NCI-H187 treated with DMSO at 0.1 percent for 48 hours (cell line): Measurements from ENCODE around the gene ANKRD11.

Source experiments
- DNase-seq: peaks from one replicate; lab custom pipeline; 2025; lab: John Stamatoyannopoulos, UW

ANKRD11 gene

DNA sequence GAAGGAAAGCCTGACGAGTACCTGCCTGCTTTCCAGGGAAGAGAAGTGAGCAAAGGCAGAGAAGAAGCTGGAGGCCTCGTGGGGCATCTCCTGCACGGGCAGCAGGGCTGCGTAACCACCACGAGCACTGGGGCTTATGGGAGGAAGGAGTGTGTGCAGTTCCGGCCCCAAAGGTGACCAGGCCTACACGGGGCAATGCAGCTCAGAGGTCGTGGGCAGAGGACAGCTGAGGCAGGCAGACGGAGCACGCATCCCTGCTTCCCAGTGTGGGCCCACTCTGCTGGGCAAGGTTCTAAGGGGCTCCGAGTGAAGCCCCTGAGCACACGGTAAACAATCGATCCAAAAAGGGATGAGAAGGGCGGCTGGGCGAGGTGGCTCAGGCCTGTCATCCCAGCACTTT, 109.7 kb downstream of the ANKRD11 start:
- no peak for DNase-seq

- no peak for DNase-seq
These were observed 111.2 kb downstream of the ANKRD11 start for GRCh38 chr16:89378947-89379771.

GRCh38 chr16:89377453-89377848, 112.9 kb downstream of the ANKRD11 start:
- no peak for DNase-seq

GRCh38 chr16:89376812-89377452, 113.4 kb downstream of the ANKRD11 start:
- DNase-seq: no peak

- DNase-seq: no peak
These were observed 114.7 kb downstream of the ANKRD11 start for GRCh38 chr16:89375686-89376085.

DNA sequence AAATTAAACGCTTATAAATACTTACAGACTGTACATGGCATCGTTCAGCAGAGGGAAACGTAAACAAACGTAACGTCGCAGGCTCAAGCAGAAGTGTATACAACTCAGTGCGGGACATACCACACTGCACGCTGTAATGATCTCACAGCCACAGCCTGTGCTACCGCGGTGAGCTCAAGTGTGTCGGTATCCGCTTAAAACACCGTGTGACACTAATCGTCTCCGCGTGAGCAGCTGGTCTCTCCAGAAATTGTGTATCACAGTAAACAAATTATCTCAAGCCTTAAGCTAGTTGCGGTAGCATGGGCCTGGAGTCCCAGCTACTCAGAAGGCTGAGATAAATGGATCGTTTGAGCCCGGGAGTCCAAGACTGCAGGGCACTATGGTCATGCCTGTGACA, 115.3 kb downstream of the ANKRD11 start:
- DNase-seq: no peak

DNA sequence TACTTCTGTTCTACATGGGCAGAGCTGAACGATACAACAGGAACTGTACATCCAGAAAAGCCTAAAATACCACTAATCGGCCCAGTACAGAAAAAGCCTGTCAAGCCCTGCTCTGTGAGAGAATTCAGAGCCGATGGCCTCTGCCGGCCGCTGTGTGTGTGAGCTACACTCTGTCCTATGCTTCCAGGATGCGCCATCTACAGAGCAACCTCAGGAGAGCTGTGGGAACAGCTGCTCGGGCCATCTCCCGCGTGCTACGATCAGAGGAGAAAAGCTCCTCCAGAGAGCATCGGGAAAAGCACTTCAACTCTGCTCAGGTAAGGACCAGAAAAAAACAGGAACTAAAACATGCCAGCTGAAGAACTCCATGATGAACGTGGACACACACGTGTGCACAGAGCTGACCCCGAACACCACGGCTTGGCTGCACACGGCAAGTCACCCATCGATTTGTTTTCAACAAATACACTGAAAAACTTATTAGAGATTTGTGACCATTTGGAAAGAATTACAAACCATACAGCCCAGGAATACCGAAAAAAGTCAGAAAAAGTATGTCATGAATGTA, 115.9 kb downstream of the ANKRD11 start:
- no peak for DNase-seq

DNA sequence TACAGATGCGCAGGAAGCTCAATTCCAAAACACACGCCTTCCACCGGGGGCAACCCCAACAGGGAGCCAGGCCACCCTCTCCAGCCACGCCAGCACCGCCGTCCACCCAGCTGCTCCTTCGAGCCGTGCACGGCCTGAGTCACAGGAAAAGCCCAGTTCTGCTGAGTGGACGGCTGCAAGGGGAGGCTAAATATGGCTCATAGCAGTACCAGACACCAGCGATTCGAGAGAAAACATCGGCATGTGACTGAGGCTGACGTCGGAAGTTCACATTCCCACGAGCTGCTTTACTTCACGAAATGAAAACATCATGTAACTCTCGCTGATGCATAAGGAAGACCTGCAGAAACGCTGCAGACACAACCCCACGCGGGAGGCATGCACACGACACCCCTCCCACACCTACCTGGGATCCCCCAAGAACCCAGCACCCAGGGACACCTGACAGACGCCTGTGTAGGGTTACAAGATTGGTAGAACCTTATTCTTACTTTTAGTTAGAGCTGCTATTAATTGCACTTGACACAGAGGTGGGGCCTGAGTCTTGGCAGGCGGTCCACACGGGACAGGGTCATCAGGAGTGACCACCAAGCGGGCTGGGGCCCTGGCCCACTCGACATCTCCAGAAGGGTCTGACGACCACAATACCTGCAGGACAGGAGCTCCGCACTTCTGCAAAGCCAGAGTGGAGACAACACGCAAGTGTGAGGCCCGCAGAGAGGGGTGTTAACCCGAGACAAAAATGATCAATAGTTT, 116.8 kb downstream of the ANKRD11 start:
- no peak for DNase-seq

DNA sequence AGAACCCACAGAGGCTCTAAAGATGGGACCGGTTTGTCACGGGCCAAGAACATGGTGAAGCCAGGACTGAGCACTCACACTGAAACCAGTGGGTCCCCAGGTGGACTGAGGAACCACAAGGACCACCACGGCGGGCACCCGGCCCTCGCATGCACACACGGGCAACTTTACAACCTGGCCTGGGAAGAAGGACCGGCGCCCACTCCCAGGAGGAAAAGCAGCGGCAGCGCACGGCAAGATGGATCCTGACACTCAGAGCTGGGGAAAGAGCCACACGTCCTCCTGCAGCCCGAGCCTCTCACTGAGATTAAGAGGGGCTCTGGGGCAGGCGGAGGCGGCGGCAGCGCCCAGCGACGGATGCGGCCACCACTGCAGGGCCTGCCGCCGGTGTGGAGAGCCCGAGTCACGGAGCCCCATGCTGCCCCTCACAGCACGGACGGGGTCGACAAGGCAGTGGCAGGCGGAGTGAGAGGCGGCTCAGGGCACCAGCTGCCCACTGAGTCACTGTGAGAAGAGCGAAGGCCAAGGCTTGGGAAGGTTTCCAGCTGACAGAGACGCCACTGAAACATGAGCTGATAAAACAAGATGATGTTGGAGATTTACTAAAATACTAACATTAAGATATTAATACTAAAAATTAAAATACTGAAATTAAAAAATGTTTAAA, 118.3 kb downstream of the ANKRD11 start:
- DNase-seq: no peak

DNA sequence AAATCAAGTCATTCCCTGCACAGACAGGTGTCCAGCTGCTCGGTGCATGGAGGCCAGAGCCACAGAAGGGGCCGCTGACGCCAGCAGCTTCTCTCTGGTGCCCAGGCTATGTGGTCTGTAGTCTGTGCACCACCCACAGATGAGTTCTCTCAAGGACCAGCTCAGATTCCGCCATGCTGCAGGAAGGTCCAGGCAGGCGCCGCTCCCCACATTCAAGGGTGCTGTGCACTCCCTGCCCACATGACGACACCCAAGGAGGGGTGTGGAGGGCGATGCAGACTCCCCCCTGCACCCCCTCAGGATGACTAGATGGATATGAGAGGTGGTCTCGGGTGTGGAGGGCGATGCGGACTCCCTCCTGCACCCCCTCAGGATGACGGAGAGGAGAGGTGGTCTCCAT, 119.0 kb downstream of the ANKRD11 start:
- no peak for DNase-seq

DNA sequence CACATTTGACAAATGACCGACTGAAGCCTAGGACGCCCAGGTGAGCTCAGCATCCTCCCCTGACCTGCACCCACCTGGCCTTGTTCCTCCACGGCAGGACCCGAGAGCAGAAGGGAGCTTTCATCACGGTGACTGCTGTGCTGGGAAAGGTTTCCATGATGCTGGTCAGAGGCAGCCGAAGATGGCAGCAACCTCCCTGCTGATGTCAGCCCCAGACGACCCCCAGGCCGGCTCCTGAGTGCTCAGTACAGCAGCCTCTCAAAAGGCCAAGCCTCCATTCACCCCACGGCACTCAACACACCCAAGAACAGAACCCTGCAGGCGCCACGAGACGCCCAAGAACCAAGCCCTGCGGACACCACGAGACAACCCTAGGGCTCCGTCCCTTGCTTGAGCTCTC, 119.8 kb downstream of the ANKRD11 start:
- DNase-seq: no peak

DNA sequence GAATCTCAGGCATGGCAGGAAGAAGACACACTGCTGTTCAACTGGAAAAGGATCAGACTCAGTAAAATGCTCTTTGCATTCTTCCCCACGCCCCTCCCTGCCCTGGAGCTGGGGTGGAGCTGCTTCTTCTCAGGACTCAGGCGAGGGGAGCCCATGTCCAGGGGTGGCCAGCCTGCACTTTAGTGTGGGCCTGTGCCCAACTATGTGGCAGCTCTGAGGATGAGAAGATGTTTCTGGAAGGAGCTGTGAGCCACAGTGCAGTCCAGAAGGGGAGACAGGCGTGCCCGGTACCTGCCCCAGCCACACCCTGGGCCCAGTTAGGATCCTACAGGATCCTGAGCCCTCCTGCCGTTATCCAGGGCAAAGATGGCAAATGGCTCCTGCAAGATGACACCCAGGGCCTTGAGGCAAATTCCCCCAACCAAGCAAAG, 120.3 kb downstream of the ANKRD11 start:
- no peak for DNase-seq

GRCh38 chr16:89369266-89369895, 121.0 kb downstream of the ANKRD11 start:
- DNase-seq: no peak

DNA sequence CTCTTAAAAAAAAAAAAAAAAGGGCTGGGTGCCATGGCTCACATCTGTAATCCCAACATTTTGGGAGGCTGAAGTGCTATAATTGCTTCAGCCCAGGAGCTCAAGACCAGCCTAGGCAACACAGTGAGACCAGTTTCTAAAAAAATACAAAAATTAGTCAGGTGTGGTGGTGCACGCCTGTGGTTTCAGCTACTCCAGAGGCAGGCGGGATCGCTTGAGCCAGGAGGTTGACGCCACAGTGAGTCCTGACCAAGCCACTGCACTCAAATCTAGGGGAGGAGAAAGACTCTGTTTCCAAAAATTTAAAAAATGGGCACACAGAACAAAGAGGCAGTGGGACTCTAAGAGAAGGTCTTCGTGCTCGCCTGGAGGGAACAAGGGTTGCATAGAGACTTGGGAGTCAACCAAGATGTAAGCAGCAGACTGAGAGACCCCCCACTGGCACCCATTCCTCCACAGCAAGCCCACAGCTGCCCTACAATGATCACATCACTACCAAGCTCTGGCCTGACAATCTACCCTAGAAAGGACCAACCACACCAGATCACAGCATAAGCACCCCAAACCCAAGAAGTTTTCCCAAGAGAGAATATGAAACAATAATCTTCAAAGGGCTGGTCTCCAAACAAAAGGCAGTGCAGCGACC, 121.6 kb downstream of the ANKRD11 start:
- no peak for DNase-seq

GRCh38 chr16:89367538-89367915, 122.8 kb downstream of the ANKRD11 start:
- no peak for DNase-seq

DNA sequence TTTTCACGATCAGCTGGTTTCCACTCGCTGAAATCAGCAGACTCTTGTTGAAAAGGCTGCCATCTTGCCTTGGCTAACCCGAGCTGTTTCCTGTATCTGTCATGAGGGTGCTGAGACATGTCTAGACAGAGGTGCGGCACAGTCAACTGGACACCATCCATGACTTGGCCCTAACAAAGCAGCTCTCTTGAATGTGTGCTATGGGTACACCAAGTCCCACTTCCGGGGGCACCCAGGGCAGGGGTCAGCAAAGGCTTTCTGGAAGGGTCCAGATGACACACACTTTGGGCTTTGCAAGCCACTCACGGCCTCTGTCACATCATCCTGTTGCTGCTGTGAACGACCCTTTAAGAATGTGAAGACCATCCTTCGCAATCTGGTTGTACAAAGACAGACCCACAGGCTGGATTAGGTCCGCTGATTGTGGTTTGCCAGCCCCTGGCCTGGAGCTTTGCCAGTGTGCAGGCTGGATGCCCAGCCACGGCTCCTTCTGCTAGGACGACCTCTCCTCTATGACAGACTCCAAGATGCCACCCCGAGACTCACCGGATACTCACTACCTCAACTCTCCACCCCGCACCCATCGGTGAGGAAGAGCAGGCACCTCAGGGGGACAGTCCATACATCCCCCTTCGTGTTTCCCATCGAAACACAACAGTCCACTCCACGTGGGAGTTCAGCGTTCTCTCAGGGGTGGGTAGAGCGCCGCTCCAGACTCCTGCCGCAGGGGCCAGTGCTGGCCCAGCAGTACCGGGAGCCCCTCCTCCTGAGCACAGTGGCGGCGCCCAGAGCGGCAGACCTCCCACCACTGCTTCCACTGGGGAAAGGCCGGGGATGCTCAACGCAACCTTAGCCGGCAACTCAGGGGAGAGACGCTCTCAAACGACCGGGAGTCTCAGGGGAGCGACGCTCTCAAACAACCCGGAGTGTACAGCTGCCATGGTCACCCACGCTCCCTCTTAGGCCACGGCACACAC, 123.5 kb downstream of the ANKRD11 start:
- no peak for DNase-seq

DNA sequence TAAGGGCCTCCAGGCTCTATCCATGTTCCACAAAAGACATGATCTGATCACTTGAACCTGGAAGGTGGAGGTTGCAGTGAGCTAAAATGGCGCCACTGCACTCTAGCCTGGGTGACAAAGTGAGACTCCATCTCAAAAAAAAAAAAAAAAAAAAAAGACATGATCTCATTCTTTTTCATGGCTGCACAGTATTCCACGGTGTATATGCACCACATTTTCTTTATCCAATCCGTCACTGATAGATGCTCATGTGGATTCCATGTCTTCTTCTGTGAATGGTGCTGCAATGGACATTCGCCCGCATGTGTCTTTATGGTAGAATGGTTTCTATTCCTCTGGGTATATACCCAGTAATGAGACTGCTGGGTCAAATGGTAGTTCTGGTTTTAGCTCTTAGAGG, 124.4 kb downstream of the ANKRD11 start:
- DNase-seq: no peak

DNA sequence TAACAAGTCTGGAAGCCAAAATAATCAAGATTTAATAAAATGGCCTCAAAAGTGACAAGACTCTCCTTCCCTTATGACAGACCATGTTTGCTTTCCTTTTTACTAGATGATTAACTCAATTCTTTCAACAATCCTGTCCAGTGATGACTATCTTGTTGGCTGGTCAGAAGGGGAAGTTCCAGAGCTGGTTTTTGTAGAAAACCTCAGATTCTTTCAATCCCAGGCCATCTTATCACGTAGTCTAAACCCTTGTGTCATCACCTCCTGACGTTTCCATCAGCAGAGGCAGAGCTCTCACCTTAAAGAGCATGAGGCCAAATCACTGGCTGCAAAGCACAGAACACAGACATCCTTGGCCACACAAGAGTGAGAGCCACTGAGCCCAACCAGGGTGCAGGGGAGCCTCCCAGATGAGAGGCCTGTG, 125.3 kb downstream of the ANKRD11 start:
- no peak for DNase-seq

- no peak for DNase-seq
These were observed 125.8 kb downstream of the ANKRD11 start for GRCh38 chr16:89364606-89365005.
